B cell (primary cell): ENCODE measurements around the gene KLK13. TPM values are rescaled to one million over a fixed set of nuclear protein-coding genes. Genes with fewer than 3 reads are reported as not detected.

Source experiments
- ATAC-seq: fragments of 200-7000 bp; cut with Tn5 transposase; one replicate; pipeline ENCODE4 v1.10.0; 2021; ENCODE audit warnings: low read depth, mild to moderate bottlenecking, moderate number of reproducible peaks, moderate library complexity
- CTCF ChIA-PET: fragments of 350-600 bp; sonication (Branson Sonifier 250); formaldehyde crosslinking; loops from one replicate; lab custom pipeline; 2021; ENCODE audit warnings: antibody characterized with exemption, inconsistent platforms; lab: Charles Lee
- POLR2A ChIA-PET: fragments of 350-600 bp; sonication (Branson Sonifier 250); formaldehyde crosslinking; loops from one replicate; lab custom pipeline; 2021; ENCODE audit warnings: antibody characterized with exemption; lab: Charles Lee
- DNase-seq: peaks from one replicate; pipeline ENCODE4 v3.0.0; 2013
- H2AFZ ChIP-seq: 2 replicates; pipeline ENCODE4 v1.6.1; 2012; ENCODE audit warnings: mild to moderate bottlenecking, low read depth, low read length; ENCODE audit not compliant: insufficient read depth, poor library complexity, severe bottlenecking
- H3K27ac ChIP-seq, 2 donors: 1 replicate in 1 of 2; 2 replicates in 1 of 2; pipeline ENCODE4 v1.5.1; 2012 to 2013; ENCODE audit warnings: low read length in 2 of 2, mild to moderate bottlenecking in 2 of 2, moderate library complexity in 1 of 2
- H3K27me3 ChIP-seq, 4 experiments: fragments of 200-600 bp in 1 of 4; sonication (generic) in 1 of 4; replicated peaks in 1 of 4; 1 replicate in 2 of 4; 2 replicates in 2 of 4; pipeline versions ENCODE4 v1.6.1 to v1.7.0; 2013 to 2016; ENCODE audit warnings: low read length in 3 of 4, mild to moderate bottlenecking in 2 of 4, mixed read lengths in 1 of 4, moderate library complexity in 1 of 4; ENCODE audit not compliant: insufficient read depth in 4 of 4, control insufficient read depth in 3 of 4; ENCODE audit errors: control extremely low read depth in 1 of 4
- H3K36me3 ChIP-seq, 2 experiments: replicated peaks in 1 of 2; 1 replicate in 1 of 2; 2 replicates in 1 of 2; pipeline versions ENCODE4 v1.6.1 to v1.7.1; 2013; ENCODE audit warnings: low read length in 1 of 2; ENCODE audit not compliant: insufficient read depth in 2 of 2, control insufficient read depth in 1 of 2; ENCODE audit errors: control extremely low read depth in 1 of 2, extremely low read depth in 1 of 2
- H3K4me1 ChIP-seq, 2 donors: fragments of 200-600 bp in 1 of 2; sonication (generic) in 1 of 2; 1 replicate in 1 of 2; 2 replicates in 1 of 2; pipeline versions ENCODE4 v1.5.1 to v1.6.1; 2013 to 2017; ENCODE audit warnings: low read length in 2 of 2; ENCODE audit not compliant: control insufficient read depth in 2 of 2, insufficient read depth in 2 of 2
- H3K4me2 ChIP-seq: replicated peaks from 2 replicates; pipeline ENCODE3; 2012; ENCODE audit warnings: mild to moderate bottlenecking, low read depth, low read length; ENCODE audit not compliant: poor library complexity, severe bottlenecking
- H3K4me3 ChIP-seq, 5 experiments: fragments of 200-600 bp in 1 of 5; sonication (generic) in 1 of 5; 1 replicate in 3 of 5; 2 replicates in 2 of 5; pipeline versions ENCODE4 v1.5.1 to v1.7.0; 2011 to 2016; ENCODE audit warnings: low read length in 4 of 5, mild to moderate bottlenecking in 4 of 5, low read depth in 2 of 5, control low read depth in 1 of 5, moderate library complexity in 1 of 5; ENCODE audit not compliant: insufficient read depth in 1 of 5; ENCODE audit errors: control extremely low read depth in 1 of 5, extremely low read depth in 1 of 5
- H3K79me2 ChIP-seq: fragments of 200-600 bp; sonication (generic); one replicate; pipeline ENCODE4 v1.6.0; 2016; ENCODE audit warnings: low read length; ENCODE audit not compliant: control insufficient read depth, insufficient read depth
- H3K9ac ChIP-seq: fragments of 200-600 bp; sonication (generic); 2 replicates; pipeline ENCODE4 v1.6.1; 2017; ENCODE audit warnings: mild to moderate bottlenecking, low read length, moderate library complexity
- H3K9me3 ChIP-seq, 3 donors: one replicate each; pipeline versions ENCODE4 v1.6.1 to v1.7.1; 2013; ENCODE audit warnings: low read length in 2 of 3; ENCODE audit not compliant: control insufficient read depth in 2 of 3, insufficient read depth in 1 of 3; ENCODE audit errors: control extremely low read depth in 1 of 3
- H4K20me1 ChIP-seq: 2 replicates; pipeline ENCODE4 v1.6.0; 2012; ENCODE audit warnings: mild to moderate bottlenecking, low read length; ENCODE audit not compliant: insufficient read depth, control insufficient read depth, poor library complexity, severe bottlenecking
- H3K27ac Mint-ChIP-seq: one replicate; pipeline ENCODE4 v1.8.0; 2021; ENCODE audit warnings: mixed read lengths
- H3K27me3 Mint-ChIP-seq: one replicate; pipeline ENCODE4 v1.8.0; 2021; ENCODE audit warnings: mixed read lengths
- H3K4me1 Mint-ChIP-seq: one replicate; pipeline ENCODE4 v1.8.0; 2021; ENCODE audit warnings: mixed read lengths
- H3K4me3 Mint-ChIP-seq: one replicate; pipeline ENCODE4 v1.8.0; 2021; ENCODE audit warnings: mixed read lengths
- H3K9me3 Mint-ChIP-seq: one replicate; pipeline ENCODE4 v1.8.0; 2022; ENCODE audit warnings: mixed read lengths; ENCODE audit not compliant: insufficient read depth
- EZH2 ChIP-seq: IDR thresholded peaks from 2 replicates; pipeline ENCODE4 v1.6.1; 2012; ENCODE audit warnings: borderline replicate concordance, low read depth, mild to moderate bottlenecking, moderate library complexity, low read length; ENCODE audit not compliant: insufficient read depth, poor library complexity, severe bottlenecking
- WGBS: methylation state at CpG from one replicate; pipeline ENCODE4 v1.1.5; 2013; ENCODE audit warnings: missing lambda C conversion rate; ENCODE audit not compliant: insufficient coverage; 5-methylcytosine and 5-hydroxymethylcytosine counted together
- intact Hi-C: fragments of 100-400 bp; cut with micrococcal nuclease; formaldehyde crosslinking; loops from one replicate; pipeline ENCODE4 v1.10.0; 2022
- polyA plus RNA-seq: library from polyadenylated mRNA; depleted of rRNA; stranded (reverse); fragments of >200 nt; gene quantifications from 2 replicates; pipeline ENCODE4 v1.2.3, GENCODE V29; 2012
- total RNA-seq, 2 donors: library from RNA; stranded (reverse); fragments of 120-200 nt in 1 of 2; gene quantifications; 1 replicate in 1 of 2; 2 replicates in 1 of 2; pipeline versions ENCODE4 v1.2.3 to v1.2.4, GENCODE V29; 2013 to 2022
- TF ChIP-seq, protein P1 (sequence below): fragments of 200-600 bp; IDR thresholded peaks from one replicate; pipeline ENCODE4 v1.8.0; 2022; ENCODE audit warnings: antibody characterized with exemption, mild to moderate bottlenecking

The KLK13 gene
- total and polyA plus RNA-seq, 2 donors (not counting 1 experiment from before 2014, with no cell fraction given), result not detected

DNA sequence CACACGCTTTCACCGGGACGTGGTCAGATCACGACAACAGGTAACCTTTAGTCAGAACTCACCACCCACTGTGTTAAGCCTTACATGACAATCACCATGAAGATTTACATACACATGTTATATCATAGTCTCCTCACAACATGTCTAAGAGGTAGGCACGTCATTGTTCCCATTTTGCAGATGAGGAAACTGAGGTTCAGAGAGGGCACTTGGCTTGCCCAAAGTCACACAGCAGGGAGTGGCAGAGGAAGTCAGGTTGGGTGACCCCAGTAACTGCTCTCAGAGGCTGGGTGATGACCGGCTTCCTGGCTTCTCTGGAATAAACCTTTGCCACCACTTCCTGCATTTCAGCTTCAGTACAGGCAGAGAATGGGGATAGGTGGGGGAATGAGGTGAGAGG, 50.6 kb downstream of the KLK13 start:
- CTCF ChIA-PET, result no interaction called here
- DNase-seq, result no peak
- ATAC-seq, result no peak

DNA sequence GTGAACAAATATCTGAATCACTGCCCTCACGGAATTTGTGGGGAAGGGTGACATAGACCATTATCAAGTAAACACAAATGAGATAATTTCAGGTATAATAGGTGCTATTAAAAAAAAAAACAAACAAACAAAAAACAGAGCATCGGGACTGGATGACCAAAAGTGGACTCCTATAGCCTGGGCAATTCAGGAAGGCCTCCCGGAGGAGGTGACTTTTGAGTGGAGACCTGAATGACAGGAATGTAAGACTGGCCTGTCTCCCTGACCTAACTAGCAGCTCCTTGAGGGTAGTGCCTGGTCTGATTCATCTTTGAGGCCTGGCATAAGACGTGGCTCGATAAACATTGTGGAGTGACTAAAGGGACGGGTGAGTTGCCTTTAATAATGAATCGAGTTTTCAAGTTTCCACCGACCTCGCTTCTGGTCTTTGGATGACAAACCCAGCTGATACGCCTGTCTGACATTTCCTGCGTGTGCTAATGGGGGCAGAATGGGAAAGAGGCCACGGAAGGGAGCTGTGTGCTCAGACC, 52.2 kb downstream of the KLK13 start:
- Histone ChIP-seq H2AFZ (no peak overlapping the region), H3K9me3 (peaks cover 0 to 18% (median 0%) of the 10 kb centered on the region in 3 donors), H4K20me1 (no peaks in the 10 kb centered on the region), H3K36me3 (no peaks in the 10 kb centered on the region), H3K27me3 (peaks cover 0 to 39% (median 21%) of the 10 kb centered on the region in 4 experiments), H3K27ac (no peak overlapping the region), H3K4me3 (no peak overlapping the region), H3K4me2 (no peak overlapping the region), H3K9ac (no peak overlapping the region), H3K79me2 (no peaks in the 10 kb centered on the region), H3K4me1 (peaks cover 6 to 7% of the 10 kb centered on the region in 2 donors)
- Mint-ChIP-seq H3K4me1 (peaks cover 11% of the 10 kb centered on the region), H3K4me3 (no peak overlapping the region), H3K27me3 (peaks cover 52% of the 10 kb centered on the region), H3K9me3 (no peaks in the 10 kb centered on the region), H3K27ac (no peak overlapping the region)
- TF ChIP-seq, protein P1, sequence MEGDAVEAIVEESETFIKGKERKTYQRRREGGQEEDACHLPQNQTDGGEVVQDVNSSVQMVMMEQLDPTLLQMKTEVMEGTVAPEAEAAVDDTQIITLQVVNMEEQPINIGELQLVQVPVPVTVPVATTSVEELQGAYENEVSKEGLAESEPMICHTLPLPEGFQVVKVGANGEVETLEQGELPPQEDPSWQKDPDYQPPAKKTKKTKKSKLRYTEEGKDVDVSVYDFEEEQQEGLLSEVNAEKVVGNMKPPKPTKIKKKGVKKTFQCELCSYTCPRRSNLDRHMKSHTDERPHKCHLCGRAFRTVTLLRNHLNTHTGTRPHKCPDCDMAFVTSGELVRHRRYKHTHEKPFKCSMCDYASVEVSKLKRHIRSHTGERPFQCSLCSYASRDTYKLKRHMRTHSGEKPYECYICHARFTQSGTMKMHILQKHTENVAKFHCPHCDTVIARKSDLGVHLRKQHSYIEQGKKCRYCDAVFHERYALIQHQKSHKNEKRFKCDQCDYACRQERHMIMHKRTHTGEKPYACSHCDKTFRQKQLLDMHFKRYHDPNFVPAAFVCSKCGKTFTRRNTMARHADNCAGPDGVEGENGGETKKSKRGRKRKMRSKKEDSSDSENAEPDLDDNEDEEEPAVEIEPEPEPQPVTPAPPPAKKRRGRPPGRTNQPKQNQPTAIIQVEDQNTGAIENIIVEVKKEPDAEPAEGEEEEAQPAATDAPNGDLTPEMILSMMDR, result no peak
- TF ChIP-seq EZH2, result no peak
- CTCF ChIA-PET, result no interaction called here
- DNase-seq, result no peak
- WGBS, result 71% methylated on average over 10 of the region's 12 CpGs
- no peak for ATAC-seq
- POLR2A ChIA-PET, result no interaction called here
- intact Hi-C loops, result no loop called here

More for the DNA sequence above, 50.6 kb downstream of the KLK13 start:
- H3K4me3 ChIP-seq, result no peak overlapping the region
- no peak overlapping the region for H2AFZ ChIP-seq
- H3K27me3 ChIP-seq, result peaks cover 0 to 49% (median 26%) of the 10 kb centered on the region in 4 experiments
- Mint-ChIP-seq H3K27me3 (peaks cover 59% of the 10 kb centered on the region), H3K9me3 (no peaks in the 10 kb centered on the region), H3K4me3 (no peak overlapping the region), H3K27ac (no peak overlapping the region), H3K4me1 (peaks cover 15% of the 10 kb centered on the region)
- WGBS, result 82% methylated on average over 5 of the region's 6 CpGs
- H3K36me3 ChIP-seq, result no peaks in the 10 kb centered on the region
- POLR2A ChIA-PET, result no interaction called here
- H3K79me2 ChIP-seq, result no peaks in the 10 kb centered on the region
- H3K27ac ChIP-seq, result no peak overlapping the region
- peaks cover 0 to 28% (median 0%) of the 10 kb centered on the region in 3 donors for H3K9me3 ChIP-seq
- peaks cover 7 to 14% of the 10 kb centered on the region in 2 donors for H3K4me1 ChIP-seq
- intact Hi-C loops, result no loop called here
- no peak overlapping the region for H3K4me2 ChIP-seq
- TF ChIP-seq, protein P1, result no peak
- TF ChIP-seq EZH2, result no peak
- no peak overlapping the region for H3K9ac ChIP-seq
- no peaks in the 10 kb centered on the region for H4K20me1 ChIP-seq
